K562 (cell line): ENCODE measurements around the gene JAKMIP1. TPM values are rescaled to one million over a fixed set of nuclear protein-coding genes. Genes with fewer than 3 reads are reported as not detected.

Experiments
- ATAC-seq: fragments of 200-7000 bp; cut with Tn5 transposase; 3 replicates; pipeline ENCODE4 v1.9.1; 2020; ENCODE audit warnings: moderate library complexity
- BruUV-seq: library from RNA; stranded (reverse); fragments of 400-500 nt; replicated peaks from 2 replicates; lab custom pipeline; 2021; lab: Mats Ljungman, UMichigan
- CTCF ChIA-PET: fragments of 300-600 bp; formaldehyde crosslinking; extraction: SDS; loops from one replicate; lab custom pipeline; 2021; ENCODE audit warnings: low intra/inter-chr PET ratio; lab: Yijun Ruan, JAX
- POLR2A ChIA-PET: fragments of 300-600, 350-650 bp; sonication (Branson Sonifier 250); formaldehyde crosslinking; extraction: SDS; loops from one replicate; lab custom pipeline; 2021; ENCODE audit warnings: antibody characterized with exemption, inconsistent platforms; lab: Yijun Ruan, JAX
- DNase-seq, 4 experiments: peaks; one replicate each; pipeline versions ENCODE4 v3.0.0 to v3.0.0-alpha.2; 2011 to 2018; ENCODE audit warnings: low spot score in 3 of 4, mixed read lengths in 3 of 4; ENCODE audit errors: extremely low read depth in 1 of 4
- FAIRE-seq: peaks from 2 replicates; lab custom pipeline; 2011; peaks lifted over from hg19 to GRCh38; lab: Jason Lieb, UNC
- H2AFZ ChIP-seq: 2 replicates; pipeline ENCODE4 v1.6.0; 2011; ENCODE audit warnings: low read depth, low read length, control low read depth, inconsistent platforms
- H3K27ac ChIP-seq: fragments of 200-600 bp; 3 replicates; pipeline ENCODE4 v1.8.0; 2011; ENCODE audit warnings: low read depth, mild to moderate bottlenecking, control low read depth, inconsistent platforms, low read length, moderate library complexity, mixed read lengths; ENCODE audit errors: extremely low read depth
- H3K27me3 ChIP-seq, 2 experiments: fragments of 300-600 bp in 1 of 2; 2 replicates in 1 of 2; 3 replicates in 1 of 2; pipeline versions ENCODE4 v1.6.0 to v1.8.0; 2011; ENCODE audit warnings: inconsistent platforms in 2 of 2, low read length in 2 of 2, mild to moderate bottlenecking in 1 of 2, mixed read lengths in 1 of 2, moderate library complexity in 1 of 2; ENCODE audit not compliant: control insufficient read depth in 2 of 2, insufficient read depth in 2 of 2
- H3K36me3 ChIP-seq: fragments of 300-600 bp; 3 replicates; pipeline ENCODE4 v1.8.0; 2011; ENCODE audit warnings: mild to moderate bottlenecking, low read length, inconsistent platforms; ENCODE audit not compliant: control insufficient read depth, insufficient read depth
- H3K4me1 ChIP-seq, 2 experiments: fragments of 200-600 bp in 1 of 2; replicated peaks in 1 of 2; 2 replicates in 1 of 2; 3 replicates in 1 of 2; pipeline versions ENCODE4 v1.5.1 to v1.8.0; 2011; ENCODE audit warnings: inconsistent platforms in 2 of 2, low read length in 2 of 2, mild to moderate bottlenecking in 1 of 2, mixed read lengths in 1 of 2, moderate library complexity in 1 of 2; ENCODE audit not compliant: control insufficient read depth in 2 of 2, insufficient read depth in 2 of 2
- H3K4me2 ChIP-seq: 2 replicates; pipeline ENCODE4 v1.6.1; 2011; ENCODE audit warnings: low read length, control low read depth, inconsistent platforms, mixed read lengths; ENCODE audit not compliant: insufficient read depth
- H3K4me3 ChIP-seq: fragments of 200-600 bp; sonication (generic), shearing (Covaris generic); 2 replicates; pipeline ENCODE4 v1.5.1; 2016; ENCODE audit warnings: control low read depth, inconsistent platforms
- H3K79me2 ChIP-seq: fragments of 200-600 bp; 3 replicates; pipeline ENCODE4 v1.8.0; 2011; ENCODE audit warnings: low read length, inconsistent platforms; ENCODE audit not compliant: control insufficient read depth, insufficient read depth
- H3K9ac ChIP-seq, 2 experiments: 2 replicates each; pipeline versions ENCODE4 v1.6.0 to v1.6.1; 2011; ENCODE audit warnings: low read depth in 2 of 2, low read length in 2 of 2, control low read depth in 1 of 2, inconsistent platforms in 1 of 2, mild to moderate bottlenecking in 1 of 2, mixed read lengths in 1 of 2; ENCODE audit not compliant: insufficient read depth in 1 of 2
- H3K9me1 ChIP-seq: one replicate; pipeline ENCODE4 v1.6.0; 2011; ENCODE audit warnings: inconsistent platforms, mild to moderate bottlenecking, low read length, moderate library complexity; ENCODE audit not compliant: control insufficient read depth, insufficient read depth
- H3K9me3 ChIP-seq: replicated peaks from 2 replicates; pipeline ENCODE4 v1.5.1; 2011; ENCODE audit warnings: low read depth, low read length, inconsistent platforms; ENCODE audit not compliant: control insufficient read depth, insufficient read depth
- H4K20me1 ChIP-seq: replicated peaks from 2 replicates; pipeline ENCODE4 v1.6.1; 2011; ENCODE audit warnings: low read length, inconsistent platforms, mixed read lengths; ENCODE audit not compliant: control insufficient read depth, insufficient read depth
- ARID2 ChIP-seq: fragments of 450-650 bp; IDR thresholded peaks from 2 replicates; pipeline ENCODE4 v1.6.1; 2017; ENCODE audit warnings: antibody characterized with exemption, mild to moderate bottlenecking
- CBFA2T2 ChIP-seq: fragments of 450-650 bp; conservative IDR thresholded peaks from 2 replicates; pipeline ENCODE4 v1.6.1; 2017; ENCODE audit warnings: mild to moderate bottlenecking
- ILK ChIP-seq: fragments of 450-650 bp; IDR thresholded peaks from 2 replicates; pipeline ENCODE4 v1.6.1; 2016; ENCODE audit warnings: missing genetic modification characterization, low read depth, mild to moderate bottlenecking, missing compliant biosample characterization, moderate library complexity, borderline replicate concordance
- KDM2B ChIP-seq: fragments of 250-450 bp; sonication (Bioruptor Pico); IDR thresholded peaks from 2 replicates; pipeline ENCODE4 v1.8.0; 2021; ENCODE audit warnings: mild to moderate bottlenecking, moderate library complexity
- KHSRP ChIP-seq: fragments of 450-650 bp; IDR thresholded peaks from 2 replicates; pipeline ENCODE4 v1.6.1; 2017
- KLF1 ChIP-seq: fragments of 450-650 bp; IDR thresholded peaks from 2 replicates; pipeline ENCODE4 v1.6.1; 2016; ENCODE audit warnings: missing genetic modification characterization, missing compliant biosample characterization
- RCOR1 ChIP-seq, 2 experiments: IDR thresholded peaks; 2 replicates each; pipeline ENCODE4 v1.6.1; 2012; ENCODE audit warnings: low read depth in 2 of 2, low read length in 2 of 2, borderline replicate concordance in 1 of 2, improper control_type of control experiment in 1 of 2
- TCF7L2 ChIP-seq: fragments of 150-350 bp; IDR thresholded peaks from 2 replicates; pipeline ENCODE4 v1.6.1; 2016; ENCODE audit warnings: low read depth, mild to moderate bottlenecking, low read length, moderate library complexity
- ZBTB33 ChIP-seq: sonication (generic); formaldehyde crosslinking; IDR thresholded peaks from 2 replicates; pipeline ENCODE4 v1.8.1; 2023; ENCODE audit warnings: mild to moderate bottlenecking, missing genetic modification reagents
- ZNF174 ChIP-seq: fragments of 250-450 bp; sonication (Bioruptor Pico); IDR thresholded peaks from 2 replicates; pipeline ENCODE4 v1.4.0; 2020; ENCODE audit warnings: mild to moderate bottlenecking
- ZSCAN32 ChIP-seq: fragments of 450-650 bp; formaldehyde crosslinking; IDR thresholded peaks from 2 replicates; pipeline ENCODE4 v1.4.0; 2020; ENCODE audit warnings: mild to moderate bottlenecking, moderate library complexity
- WGBS: fragments of 100-300 bp; shearing (Covaris generic); methylation state at CpG from one replicate; pipeline ENCODE4 v1.1.6; 2016; ENCODE audit warnings: low coverage, mixed read lengths; ENCODE audit not compliant: insufficient coverage; ENCODE audit errors: missing lambda C conversion rate; 5-methylcytosine and 5-hydroxymethylcytosine counted together
- in situ Hi-C: fragments of 300-500 bp; cut with MboI; formaldehyde crosslinking; loops from 4 replicates; pipeline ENCODE4 v1.15.0; 2018; ENCODE audit warnings: inconsistent platforms, mixed read lengths
- intact Hi-C: fragments of 100-400 bp; cut with micrococcal nuclease; formaldehyde crosslinking; loops from 2 replicates; pipeline ENCODE4 v1.14.2; 2022
- polyA plus RNA-seq, 8 experiments: library from polyadenylated mRNA; depleted of rRNA in 4 of 8; stranded (reverse) in 5 of 8; unstranded in 3 of 8; fragments of >200 nt; fragmentation: Nextera tagmentation in 2 of 8; fragmentation: Illumina TruSeq in 1 of 8; extraction: Ambion mirVana in 2 of 8; extraction: Trizol in 1 of 8; gene quantifications; 2 replicates each; pipeline versions ENCODE4 v1.2.1 to v1.2.3, GENCODE V29; 2011 to 2014; ENCODE audit warnings: inconsistent platforms in 1 of 8, missing spikeins in 1 of 8
- total RNA-seq, 7 experiments: library from RNA; depleted of rRNA in 6 of 7; stranded (reverse); fragments of >200 nt in 6 of 7; fragmentation: Illumina TruSeq in 2 of 7; extraction: Trizol in 2 of 7; gene quantifications; 2 replicates each; pipeline versions ENCODE4 v1.2.1 to v1.2.3, GENCODE V29; 2011 to 2021; ENCODE audit warnings: low replicate concordance in 1 of 7
- TF ChIP-seq, protein P1 (sequence below): fragments of 250-450 bp; sonication (Bioruptor Pico); IDR thresholded peaks from 2 replicates; pipeline ENCODE4 v1.8.0; 2021; ENCODE audit warnings: moderate library complexity, mild to moderate bottlenecking, inconsistent platforms

The JAKMIP1 gene
- total and polyA plus RNA-seq, 9 of the 15 experiments (the other 6 are each of a cell fraction or from before 2014, with no cell fraction given): not detected

- WGBS: 0% methylated on average over 6 of the region's 8 CpGs
- peaks cover 0 to 35% of the 10 kb centered on the region in 2 experiments; a peak in 4 of 5 replicates for H3K27me3 ChIP-seq
Measured at GRCh38 chr4:6038711-6039110, 161.6 kb downstream of the JAKMIP1 start.

More at GRCh38 chr4:6038711-6039110, 161.6 kb downstream of the JAKMIP1 start:
- no peak overlapping the region for H3K9ac ChIP-seq
- H3K9me1 ChIP-seq: no peaks in the 10 kb centered on the region
- TF ChIP-seq KLF1 (tag) (no peak), ZBTB33 (no peak), KHSRP (no peak), KDM2B (CRISPR knock-in tag) (no peak), CBFA2T2 (no peak), ZSCAN32 (CRISPR knock-in tag) (no peak), RCOR1 (IDR thresholded peaks at IDR 0.05; ENCODE audit: borderline replicate concordance in 1 of 2, low read depth in 2 of 2, low read length in 2 of 2) (no peak), ILK (tag) (no peak), ARID2 (no peak), TCF7L2 (no peak), ZNF174 (CRISPR knock-in tag) (no peak)
- TF ChIP-seq, protein P1, sequence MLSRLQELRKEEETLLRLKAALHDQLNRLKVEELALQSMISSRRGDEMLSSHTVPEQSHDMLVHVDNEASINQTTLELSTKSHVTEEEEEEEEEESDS (CRISPR knock-in tag): no peak
- intact Hi-C loops (no loop called here), in situ Hi-C loops (no loop called here)
- H3K36me3 ChIP-seq: no peaks in the 10 kb centered on the region
- no peaks in the 10 kb centered on the region for H3K4me1 ChIP-seq
- no peak for FAIRE-seq
- CTCF ChIA-PET: no interaction called here
- H2AFZ ChIP-seq: no peak overlapping the region
- H3K9me3 ChIP-seq: no peaks in the 10 kb centered on the region
- no peak overlapping the region for H3K27ac ChIP-seq
- H3K4me3 ChIP-seq: no peak overlapping the region
- no peak overlapping the region for H3K4me2 ChIP-seq
- ATAC-seq: no peak
- DNase-seq: no peak
- H3K79me2 ChIP-seq: no peaks in the 10 kb centered on the region
- no TSS peak for BruUV-seq
- POLR2A ChIA-PET: no interaction called here
- H4K20me1 ChIP-seq: peaks cover 7% of the 10 kb centered on the region; the same call in 1 of the 2 replicates
